Measurements from ENCODE around the gene MYRIP.
A peak's percentile ranks its signal among the peaks of the same experiment; 100 is the strongest.
"Not testable (repeated sequence)": the region's sequence is repeated elsewhere in the genome, so short reads cannot be mapped to it uniquely, and the experiment has no call there.

MYRIP gene

DNA sequence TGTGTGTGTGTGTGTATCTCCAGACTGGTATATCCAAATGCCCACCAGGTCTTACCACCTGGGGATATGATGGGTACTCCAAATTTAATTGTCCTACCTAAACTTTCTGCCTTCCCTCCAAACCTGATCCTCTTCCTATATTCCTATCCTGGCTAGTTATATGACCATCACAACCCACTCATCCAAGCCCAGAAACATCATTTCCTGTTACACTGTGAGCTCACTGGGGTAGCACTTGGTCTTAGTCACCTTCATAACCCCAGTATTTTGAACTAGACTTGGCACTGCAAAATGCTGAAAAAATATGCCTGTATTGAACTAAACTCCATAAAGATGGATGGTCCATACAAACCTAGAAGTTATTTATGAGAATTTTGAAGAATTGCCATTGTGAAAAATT lies 321.3 kb downstream of the MYRIP start:
- no peak for DNase-seq (ENCODE audit: low spot score)

DNA sequence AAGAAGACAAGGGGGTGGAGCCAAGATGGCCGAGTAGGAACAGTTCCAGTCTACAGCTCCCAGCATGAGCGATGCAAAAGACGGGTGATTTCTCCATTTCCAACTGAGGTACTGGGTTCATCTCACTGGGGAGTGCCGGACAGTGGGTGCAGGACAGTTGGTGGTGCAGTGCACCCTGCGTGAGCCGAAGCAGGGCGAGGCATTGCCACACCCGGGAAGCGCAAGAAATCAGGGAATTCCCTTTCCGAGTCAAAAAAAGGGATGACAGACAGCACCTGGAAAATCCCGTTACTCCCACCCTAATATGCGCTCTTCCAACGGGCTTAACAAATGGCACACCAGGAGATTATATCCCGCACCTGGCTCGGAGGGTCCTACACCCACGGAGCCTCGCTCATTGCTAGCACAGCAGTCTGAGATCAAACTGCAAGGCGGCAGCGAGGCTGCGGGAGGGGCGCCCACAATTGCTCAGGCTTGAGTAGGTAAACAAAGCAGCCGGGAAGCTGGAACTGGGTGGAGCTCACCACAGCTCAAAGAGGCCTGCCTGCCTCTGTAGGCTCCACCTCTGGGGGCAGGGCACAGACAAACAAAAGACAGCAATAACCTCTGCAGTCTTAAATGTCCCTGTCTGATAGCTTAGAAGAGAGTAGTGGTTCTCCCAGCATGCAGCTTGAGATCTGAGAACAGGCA lies 324.6 kb downstream of the MYRIP start:
- DNase-seq (ENCODE audit: low spot score), result not testable (repeated sequence)

DNA sequence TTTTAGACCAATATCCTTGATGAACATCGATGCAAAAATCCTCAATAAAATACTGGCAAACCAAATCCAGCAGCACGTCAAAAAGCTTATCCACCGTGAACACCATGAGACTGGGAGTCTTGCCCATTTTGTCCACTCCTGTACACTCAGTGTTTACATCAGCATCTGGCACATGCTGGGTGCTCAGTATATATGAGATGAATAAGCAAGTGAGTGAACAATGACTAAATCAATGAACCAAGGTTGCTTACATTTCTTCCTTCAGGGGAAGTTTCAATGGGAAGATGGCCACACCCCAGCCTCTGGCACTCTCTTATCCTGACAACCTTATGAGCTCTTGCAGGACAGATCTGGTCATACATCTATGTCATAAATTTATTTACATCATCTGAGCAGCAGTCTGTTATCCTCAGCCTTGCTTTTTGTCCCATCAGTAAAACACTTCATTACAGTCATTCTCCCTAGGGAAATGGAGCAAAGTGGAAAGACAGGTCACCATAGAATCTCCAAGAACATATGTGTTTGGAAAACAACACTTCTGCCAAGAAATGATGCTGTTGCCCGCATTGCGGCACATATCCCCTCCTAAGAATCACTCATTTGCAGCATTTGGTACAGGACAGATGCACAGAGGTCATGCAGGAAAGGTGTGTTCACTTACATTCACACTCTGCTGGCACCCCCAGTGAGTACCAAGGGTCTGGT lies 328.3 kb downstream of the MYRIP start:
- no peak for DNase-seq (ENCODE audit: low spot score)

DNA sequence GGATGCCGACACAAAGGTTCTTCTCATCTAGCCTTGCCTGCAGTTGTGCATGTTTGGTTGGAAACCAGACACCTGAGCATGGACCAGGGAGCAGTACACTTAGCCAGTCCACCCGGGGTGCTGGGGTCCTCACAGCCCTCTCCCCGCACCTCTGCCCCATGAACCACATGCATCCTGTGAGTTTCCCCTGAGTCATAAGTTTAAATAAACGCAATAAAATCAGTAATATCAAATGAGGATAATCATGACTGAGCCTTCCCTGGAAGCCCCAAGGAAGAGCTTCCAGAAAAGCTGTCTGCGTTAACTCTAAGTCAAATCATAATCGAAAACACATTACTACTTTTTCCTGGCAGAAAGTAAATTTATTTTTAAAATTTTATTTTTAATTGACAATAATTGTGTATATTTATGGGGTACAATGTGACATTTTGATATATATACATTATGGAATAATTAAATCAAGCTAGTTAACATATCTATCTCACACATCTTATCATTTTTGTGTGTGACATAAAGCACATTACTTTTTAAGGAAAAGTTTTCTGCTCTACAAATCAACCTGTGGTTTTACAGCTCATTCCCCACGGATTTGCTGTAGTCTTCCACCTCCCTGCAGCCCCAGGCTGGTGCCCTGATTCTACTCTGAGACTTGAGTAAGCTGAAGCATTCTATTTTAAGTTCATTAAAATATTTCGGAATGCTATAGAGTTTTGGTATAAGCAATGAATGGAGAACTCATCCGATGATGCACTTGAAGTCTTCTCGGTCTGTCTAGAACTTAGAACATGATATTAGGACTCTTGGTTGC lies 334.1 kb downstream of the MYRIP start:
- DNase-seq (ENCODE audit: low spot score), result no peak

DNA sequence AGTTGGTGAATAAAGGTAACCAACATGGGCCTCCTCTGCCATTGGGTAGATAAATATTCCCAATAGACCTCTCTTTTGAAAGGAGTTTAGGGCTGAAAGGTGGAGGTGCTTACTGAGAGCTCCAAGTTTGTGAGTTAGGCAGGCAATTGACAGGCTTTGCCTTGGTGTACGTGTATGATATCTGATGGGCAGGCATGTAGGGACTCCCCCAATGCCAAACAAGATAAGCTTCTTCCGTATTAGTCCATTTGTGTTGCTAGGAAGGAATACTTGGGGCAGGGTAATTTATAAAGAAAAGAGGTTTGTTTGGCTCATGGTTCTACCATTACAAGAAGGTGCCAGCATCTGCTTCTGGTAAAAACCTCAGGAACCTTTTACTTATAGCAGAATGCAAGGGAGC lies 339.4 kb downstream of the MYRIP start:
- no peak for DNase-seq (ENCODE audit: low spot score)

DNA sequence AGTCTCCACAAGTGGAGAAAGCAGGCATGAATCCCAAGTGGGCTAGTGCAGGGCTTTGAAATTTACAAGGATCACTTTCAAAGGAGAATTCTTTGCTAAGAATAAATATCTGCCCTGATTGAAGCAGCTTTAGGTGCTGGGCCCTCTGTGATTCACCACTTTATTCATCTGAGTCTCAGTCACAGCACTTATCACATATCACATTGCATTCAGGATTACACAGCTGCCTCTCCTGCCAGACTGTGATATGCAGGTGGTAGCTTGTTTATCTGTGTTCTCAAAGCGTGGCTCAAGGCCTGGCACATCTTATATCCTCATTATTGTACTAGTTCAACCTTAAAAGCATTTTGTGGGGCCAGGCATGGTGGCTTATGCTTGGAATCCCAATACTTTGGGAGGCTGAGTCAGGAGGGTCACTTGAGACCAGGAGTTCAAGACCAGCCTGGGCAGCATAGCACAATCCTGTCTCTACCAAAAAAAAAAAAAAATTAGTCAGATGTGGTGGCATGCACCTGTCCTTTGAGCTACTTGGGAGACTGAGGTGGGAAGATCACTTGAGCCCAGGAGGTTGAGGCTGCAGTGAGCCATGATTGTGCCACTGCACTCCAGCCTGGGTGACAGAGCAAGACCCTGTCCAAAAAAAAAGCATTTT lies 343.2 kb downstream of the MYRIP start:
- DNase-seq (ENCODE audit: low spot score), result no peak

DNA sequence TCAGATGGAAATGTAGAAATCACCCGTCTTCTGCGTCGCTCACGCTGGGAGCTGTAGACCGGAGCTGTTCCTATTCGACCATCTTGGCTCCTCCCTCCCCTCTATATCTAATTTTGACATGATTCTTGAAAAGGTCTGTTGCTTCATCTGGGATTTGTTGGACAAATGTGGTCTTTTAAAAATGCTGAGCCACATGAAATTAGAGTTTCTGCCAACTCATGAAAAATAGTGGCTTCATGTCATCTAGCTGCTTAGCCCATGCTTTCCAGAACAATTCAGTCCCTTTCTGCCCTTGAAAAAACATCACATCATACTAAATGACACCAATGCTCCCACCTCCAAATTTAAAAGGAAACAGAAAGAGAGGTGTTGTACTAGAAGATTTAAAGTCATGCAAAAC lies 351.5 kb downstream of the MYRIP start:
- DNase-seq (ENCODE audit: low spot score), result no peak

DNA sequence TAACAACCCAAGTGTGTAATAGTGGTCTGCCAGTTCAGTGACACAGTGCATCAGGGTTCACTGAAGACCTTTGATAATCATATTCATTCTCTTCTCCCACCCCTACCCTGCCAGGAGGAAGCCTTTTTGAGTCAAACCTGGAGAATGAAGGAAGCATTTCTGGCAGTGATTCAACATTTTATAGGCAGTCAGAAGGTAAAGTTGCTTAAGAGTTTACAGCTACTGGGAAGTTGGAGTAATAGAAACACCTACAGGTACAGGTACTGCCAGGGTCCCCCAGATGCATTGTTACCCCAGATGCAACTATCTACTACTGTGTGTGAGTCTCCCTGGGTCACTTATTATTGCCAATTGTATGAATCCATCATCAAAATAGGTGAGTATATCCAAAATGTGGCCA lies 353.2 kb downstream of the MYRIP start:
- DNase-seq (ENCODE audit: low spot score), result no peak

DNA sequence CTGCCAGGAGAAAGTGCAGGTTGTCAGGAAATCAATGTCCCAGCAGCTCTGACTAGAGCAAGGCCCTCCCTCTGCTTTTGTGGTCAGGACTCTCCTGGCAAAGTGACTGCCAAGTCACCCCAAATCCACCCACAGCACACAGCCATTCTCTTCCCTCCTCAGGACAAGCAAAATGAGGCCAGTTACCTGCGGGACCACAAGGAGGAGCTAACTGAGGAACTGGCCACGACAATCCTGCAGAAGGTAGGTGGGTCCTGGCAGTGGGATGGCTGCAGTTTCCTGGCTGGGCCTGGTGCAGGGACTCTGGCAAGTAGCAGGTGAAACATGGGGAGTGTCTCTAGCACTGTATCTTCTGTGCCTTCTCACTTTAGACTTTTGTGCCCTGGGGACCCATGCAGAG lies 357.6 kb downstream of the MYRIP start:
- DNase-seq (ENCODE audit: low spot score), result no peak

DNA sequence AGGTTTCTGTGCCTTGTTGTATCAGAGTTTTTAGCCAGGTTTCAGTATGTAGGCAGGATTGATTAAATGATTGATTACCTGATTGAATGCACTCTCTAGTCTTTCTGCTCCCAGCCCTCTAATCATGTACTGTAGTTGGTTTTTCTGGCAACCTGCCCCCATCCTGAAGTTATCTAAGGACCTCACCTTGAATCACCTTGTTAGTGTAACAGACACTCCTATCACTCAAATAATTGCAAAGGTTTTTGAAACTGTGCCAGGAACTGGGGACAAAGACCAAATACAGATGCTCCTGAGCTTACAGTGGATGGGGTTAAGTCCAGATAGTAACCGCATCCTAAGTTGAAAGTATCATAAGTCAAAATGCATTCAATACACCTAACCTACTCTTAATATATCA lies 358.5 kb downstream of the MYRIP start:
- DNase-seq (ENCODE audit: low spot score), result no peak

DNA sequence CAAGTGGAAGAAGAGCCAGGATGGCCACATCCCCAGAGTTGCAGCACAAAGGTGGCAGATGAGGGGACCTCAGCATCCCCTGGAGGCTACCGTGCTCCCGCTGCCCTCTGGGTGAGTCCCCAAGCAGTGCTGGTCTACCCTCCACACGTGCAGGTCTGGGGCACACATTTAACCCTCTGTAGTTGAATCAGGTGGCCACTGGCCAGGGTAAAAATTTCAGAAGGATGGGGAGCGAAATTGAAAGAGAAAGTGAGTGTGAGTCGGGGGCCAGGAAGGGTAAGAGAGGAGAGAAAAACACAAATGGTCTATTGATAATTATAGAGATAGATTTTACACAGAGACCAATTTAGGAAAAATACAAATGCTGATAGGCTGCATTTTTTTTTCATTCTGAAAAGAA lies 360.6 kb downstream of the MYRIP start:
- DNase-seq (ENCODE audit: low spot score), result no peak

DNA sequence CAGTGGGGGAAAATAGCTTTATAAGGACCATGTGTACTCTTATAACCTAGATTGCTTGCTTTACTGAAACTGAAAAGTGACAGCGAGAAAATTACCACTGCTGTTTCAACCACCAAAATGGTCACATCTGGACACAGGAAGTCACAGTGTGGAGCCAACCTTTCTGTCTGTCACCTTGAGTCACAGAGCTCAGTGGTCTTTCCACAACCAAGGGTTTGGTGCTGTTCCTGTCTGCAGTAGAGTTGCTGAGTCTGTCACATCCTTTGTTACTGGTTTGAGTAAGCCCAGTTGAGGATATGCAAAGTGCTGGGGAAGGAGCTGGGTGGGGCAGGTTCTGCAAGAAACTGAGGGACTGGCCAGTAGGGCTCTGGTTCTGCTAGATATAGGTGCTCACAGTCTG lies 361.0 kb downstream of the MYRIP start:
- DNase-seq (ENCODE audit: low spot score), result no peak

DNA sequence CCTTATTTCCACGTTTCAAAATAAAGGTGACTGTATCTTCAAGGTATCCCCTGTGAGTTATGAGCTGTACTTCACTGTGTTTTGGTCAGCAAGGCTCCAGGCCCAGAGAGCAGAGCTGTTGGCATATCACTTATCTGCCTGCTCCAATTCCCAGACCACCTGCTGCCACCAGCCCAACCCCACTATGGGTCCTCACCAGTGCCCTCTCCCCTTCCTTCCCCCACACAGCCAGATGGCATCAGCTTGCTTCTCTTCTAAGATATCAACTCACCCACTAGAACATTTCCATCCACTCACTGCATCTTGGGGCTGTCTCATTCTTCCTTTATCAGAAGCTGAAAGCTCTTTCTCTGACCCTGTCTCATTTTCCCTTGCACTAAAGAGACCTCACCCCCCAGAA lies 363.2 kb downstream of the MYRIP start:
- no peak for DNase-seq (ENCODE audit: low spot score)

DNA sequence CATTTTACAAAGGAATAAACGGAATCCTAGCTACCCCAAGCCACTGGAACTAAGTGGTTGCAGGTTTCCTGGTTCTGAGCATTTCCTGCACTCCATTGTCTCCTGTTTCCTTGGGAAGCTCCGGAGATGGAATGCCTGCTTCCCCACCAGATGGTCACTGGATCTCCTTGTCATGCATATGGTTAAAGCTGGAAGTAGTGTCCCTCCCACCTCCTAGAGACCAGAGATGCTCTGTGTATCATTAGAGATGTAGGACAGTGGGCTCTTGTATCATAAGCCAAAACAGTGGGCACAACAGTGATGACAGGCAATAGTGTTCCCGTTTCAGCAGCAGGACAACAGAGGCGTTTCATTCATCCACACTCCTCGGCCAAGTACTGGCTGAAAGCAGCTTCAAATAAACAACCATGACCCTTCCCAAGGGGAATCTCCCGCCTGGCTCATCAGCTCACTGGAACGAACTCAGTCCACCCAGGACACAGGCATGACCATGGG lies 363.9 kb downstream of the MYRIP start:
- DNase-seq (ENCODE audit: low spot score), result no peak

DNA sequence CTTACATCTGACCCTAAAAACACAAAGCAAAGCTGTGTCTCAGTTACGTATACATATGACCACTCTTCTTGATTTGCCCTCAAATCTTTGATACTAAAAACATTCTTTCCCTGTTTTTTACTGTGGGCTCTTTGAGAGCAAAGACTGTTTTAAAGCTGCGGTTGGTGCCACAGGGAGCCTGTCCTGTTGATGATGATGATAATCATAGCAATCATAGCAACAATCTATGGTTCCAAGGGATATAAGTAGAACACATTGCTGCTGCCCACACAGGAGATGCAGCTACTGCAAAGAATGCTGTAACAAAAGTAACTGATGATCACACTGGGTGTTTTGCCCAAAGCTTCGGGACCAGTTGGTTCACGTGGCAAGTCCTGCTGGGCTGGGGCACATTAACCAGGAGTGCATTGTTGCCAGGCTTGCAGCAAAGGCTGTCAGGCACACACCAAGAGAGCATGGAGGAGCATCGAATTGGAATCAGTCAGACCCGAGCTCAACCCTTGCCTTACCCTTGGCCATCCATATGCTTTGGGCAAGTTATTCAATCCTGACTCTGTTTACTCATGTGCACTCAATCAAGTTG lies 368.7 kb downstream of the MYRIP start:
- DNase-seq (ENCODE audit: low spot score), result no peak

DNA sequence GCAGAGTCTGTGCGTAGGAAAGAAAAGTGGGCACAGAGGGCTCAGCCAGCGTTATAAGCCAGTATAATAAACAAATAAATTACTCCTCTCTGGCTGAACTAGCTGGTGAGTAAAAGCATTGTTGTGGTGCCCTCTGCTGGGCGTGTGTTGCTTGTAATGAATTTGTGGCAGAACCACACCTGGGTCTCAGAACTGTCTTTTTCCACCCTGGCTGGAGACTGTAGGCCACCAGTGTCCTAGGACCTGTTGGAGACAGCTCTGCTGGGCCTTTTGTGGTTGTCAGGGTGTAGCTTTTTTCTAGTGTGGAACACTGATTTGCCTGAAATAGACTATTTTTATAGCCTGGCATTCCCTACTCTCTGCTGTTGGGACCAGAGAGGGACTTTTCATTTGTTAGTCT lies 369.6 kb downstream of the MYRIP start:
- peak; percentile 25 for DNase-seq (ENCODE audit: low spot score)

DNA sequence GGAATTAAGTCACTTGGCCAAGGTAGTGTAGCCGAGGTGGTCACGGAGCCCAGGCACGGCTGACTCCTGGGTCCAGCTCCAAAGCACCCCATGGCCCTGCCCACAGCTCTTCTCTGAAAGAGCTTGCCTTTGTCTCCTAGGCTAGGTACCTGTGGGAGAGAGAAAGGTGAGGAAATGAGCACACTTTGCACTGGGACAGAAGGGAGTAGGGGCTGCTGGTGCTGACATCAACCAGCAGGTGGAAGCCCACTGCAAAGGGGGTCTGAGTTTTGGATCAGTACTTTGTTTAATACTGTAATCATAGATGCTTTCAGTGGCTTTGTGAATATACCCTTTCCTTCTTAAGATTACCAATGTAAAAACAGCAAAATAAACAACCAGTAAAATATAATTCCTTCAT lies 371.8 kb downstream of the MYRIP start:
- no peak for DNase-seq (ENCODE audit: low spot score)

DNA sequence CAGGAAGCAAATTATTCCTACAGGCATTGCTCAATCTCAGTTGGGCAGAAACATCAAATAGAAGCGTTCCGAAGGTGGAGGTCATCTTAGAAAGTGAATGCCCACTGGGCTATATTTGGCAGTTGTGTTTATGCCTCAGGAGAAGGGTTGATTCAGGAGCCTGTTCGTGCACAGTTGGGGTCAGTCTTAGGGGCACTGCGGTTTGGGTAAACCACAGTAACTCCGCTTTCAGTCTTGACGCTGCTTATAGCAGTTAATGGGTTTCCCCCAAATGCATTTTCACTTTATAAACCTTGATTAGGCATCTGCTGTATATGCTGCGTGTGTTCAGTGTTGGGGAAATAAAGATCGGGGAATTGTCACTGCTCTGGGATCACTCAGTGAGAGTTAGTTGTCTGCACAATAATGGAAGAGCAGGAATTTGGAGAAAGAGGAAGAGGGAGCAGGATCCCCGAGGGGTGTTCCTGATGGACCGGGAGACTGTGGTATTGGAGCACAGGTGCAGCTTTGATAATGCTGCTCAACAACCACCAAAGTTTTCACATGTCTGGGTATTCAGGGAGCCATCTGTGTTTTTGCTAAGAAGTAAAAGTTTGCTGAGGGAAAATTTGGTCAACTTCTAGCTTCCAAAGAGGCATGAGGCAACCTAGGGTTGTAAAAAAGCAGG lies 375.8 kb downstream of the MYRIP start:
- DNase-seq (ENCODE audit: low spot score), result no peak

DNA sequence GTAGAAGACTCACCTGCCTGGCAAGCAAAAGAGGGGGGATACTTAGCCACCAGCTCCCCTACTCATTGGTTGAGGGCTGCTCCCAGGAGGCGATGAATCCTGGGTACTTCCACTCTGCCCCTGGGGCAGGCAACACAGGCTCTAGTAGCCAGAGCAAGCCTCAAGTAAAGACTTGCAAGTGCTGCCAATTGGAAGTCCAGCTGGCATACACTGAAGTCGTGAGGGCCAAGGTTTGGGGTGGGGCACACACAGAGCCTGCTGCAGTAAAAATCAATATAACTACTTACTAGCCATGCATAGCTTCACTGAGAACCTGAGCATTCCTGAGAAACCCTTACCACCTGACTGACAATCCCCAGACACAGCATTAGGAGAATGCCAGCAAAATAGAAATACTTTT lies 377.1 kb downstream of the MYRIP start:
- DNase-seq (ENCODE audit: low spot score), result no peak

DNA sequence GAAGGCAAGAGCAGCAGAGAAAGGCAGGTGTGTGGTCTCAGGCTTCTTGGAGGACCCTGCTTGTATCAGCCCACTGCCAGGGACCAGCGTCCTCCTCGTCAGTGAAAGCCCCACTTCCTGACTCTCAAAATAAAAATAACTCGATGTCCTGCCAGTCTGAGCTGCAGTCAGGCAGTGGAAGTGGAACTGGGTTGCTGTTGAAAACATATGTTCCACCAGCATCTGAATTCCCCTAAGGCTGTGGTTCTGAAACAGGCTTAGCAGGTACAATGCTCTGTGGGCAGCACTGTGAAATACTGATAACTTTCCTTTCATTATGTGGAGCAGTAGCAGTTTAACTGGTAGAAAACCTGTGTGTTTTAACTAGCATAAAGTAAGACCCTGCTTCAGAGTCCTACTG lies 378.5 kb downstream of the MYRIP start:
- no peak for DNase-seq (ENCODE audit: low spot score)

DNA sequence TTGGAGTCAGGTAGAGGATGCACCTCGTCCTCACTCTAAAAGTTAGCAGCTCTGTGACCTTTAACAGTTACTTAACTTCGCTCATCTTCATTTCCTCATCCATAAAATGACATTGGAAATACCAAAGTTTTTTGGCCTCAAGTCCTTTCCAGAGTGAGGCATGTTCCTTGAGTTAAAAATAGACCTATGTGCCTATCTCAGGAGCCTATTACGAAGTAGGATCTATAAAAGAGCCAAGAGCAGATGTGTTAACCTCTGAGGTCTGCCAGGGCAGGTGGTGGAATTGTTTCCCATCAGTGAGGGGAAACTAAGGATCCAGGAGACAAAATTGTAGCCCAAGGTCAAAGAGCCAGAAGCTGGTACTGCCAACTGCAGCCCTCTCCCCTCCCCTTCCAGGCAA lies 379.7 kb downstream of the MYRIP start:
- no peak for DNase-seq (ENCODE audit: low spot score)

DNA sequence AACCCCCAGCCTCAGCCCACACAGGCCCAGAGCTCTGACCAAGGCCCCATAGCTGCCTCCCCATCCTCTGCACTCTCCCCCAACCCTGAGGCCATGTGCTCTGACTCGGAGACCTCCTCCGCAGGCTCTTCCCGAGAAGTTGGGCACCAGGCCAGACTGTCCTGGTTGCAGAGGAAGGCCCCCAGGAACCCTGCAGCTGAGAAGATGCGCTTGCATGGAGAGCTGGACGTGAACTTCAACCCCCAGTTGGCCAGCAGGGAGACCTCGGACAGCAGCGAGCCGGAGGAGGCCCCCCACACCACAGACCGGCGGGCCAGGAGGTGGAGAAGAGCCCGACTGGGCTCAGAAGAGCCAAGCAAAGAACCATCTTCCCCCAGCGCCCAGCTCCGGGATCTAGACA lies 380.6 kb downstream of the MYRIP start:
- no peak for DNase-seq (ENCODE audit: low spot score)

All from HuH-7.5 (cell line).